RPMI8226 (cell line): ENCODE results near the gene UVSSA.

Source experiments
- DNase-seq: peaks from one replicate; pipeline ENCODE4 v3.0.0-alpha.2; 2015

The UVSSA gene

GRCh38 chr4:1351854-1352566 is 5.0 kb downstream of the UVSSA start:
- DNase-seq, result peak; percentile 86

DNA sequence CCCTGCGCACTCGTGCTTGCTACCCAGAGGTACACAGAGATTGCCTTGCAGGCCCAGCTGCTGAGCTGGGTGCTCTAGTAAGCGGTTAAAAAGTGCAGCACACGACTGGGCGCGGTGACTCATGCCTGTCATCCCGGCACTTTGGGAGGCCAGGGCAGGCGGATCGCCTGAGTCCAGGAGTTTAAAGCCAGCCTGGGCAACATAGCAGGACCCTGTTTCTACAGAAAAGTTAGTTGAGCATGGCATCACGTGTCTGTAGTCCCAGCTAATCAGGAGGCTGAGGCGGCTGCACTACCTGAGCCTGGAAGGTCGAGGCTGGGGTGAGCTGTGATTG is 5.5 kb downstream of the UVSSA start:
- DNase-seq, result no peak

DNA sequence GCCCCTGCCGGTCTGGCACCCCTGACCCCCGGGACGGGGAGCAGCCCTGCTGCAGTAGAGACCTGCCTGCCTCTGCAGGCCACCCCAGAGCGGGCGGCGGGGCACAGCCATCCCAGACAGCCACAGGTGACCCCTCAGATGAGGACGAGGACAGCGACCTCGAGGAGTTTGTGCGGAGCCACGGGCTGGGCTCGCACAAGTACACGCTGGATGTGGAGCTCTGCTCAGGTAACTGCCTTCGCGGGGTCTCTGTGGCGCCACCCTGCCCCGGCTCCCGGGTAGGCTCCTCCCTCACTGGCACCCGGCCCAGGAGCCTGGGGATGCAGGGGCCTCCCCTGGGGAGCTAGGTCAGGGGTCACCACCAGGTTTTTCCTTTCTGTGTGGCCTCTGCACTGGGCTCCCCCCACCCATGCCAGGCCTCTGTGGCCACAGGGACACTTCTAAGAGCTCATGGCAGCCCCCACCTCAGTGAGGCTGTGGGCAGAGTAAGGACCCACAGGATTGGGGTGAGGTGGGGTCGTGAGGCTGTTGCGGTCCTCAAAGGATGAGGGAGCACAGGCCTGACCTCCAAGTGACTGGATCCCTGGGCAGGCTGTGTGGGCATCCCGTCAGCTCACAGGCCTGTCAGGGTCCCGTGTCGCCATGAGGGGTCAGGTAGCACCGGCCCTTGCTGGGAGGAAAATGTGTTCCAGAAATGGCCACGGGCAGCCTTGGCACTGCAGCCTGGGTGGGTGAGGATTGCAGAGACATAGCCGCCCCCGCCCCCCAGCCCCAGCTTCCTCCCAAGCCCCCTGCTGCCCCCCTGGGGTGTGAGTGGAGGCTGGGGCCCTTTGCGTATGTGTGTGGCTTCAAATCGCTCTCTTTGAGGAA is 6.4 kb downstream of the UVSSA start:
- DNase-seq, result no peak

- no peak for DNase-seq
These were observed 7.4 kb downstream of the UVSSA start for GRCh38 chr4:1354136-1354982.

DNA sequence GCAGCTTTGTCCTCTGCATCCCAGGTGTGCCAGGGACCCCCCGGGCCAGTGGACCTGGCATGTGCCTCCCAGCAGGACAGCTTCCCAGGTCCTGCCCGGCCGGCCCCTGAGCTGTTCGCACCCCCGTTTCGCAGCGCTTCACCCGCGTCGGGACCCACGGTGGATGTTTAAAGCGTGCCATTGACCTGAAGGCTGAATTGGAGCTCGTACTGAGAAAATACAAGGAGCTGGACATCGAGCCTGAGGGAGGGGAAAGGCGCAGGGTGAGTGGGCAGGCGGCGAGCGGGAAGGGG is 7.9 kb downstream of the UVSSA start:
- no peak for DNase-seq

DNA sequence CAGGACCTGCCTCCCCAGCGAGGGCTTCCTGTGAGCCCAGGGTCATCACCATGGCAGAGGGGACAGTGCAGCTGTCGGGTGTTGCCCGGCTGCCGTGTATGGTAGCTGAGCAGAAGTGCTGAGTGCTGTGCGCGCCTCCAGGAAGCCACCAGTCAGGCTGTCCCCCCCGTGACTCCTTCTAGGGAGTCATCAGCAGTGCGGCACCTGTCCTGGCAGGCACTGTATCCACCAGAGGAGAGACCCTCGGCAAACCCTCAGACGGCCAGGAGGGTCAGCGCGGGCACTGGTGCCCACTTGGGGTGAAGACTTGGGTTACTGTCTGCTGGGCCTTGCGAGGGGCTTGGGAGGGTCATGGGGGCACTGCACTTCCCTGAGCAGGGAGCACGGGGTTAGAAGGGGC is 8.4 kb downstream of the UVSSA start:
- DNase-seq, result no peak

DNA sequence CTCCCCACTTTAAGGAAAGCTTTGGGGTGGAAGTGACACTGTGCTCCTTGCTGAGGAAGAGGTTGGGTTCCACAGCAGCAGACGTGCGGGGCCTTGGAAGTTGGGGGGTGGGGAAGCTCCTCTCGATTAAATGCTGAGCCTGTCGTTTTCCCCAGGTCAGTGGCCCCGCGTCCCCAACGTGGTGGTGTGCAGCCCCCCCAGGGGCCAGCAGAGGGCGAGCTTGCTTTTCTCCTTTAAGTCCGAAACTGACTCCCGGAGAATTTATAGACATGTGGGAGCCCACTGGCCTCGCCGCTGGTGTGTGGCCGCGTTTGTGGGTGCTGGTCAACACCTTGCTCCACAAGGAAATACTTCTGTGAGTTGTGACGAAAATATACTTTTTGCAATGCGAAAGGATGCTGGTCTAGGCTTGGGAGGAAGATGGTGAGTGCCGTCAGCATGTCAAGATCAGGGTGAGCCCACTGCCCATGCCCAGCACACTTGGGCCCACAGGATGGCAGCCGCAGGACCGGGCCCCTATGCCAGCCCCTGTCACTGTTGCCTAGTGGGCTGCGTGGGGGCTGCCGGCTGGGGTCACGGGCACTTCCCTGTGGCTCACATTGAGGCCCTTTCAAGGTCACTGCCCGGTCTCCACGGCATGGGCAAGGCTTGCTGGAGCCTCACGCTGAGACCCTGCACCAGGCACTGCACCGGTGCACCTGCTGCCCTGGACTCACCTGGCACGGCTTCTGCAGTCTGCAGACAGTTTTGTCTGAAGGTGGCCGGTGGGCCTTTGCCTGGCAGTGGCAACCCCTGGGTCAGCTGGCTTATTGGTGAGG is 9.4 kb downstream of the UVSSA start:
- DNase-seq, result peak; percentile 43

DNA sequence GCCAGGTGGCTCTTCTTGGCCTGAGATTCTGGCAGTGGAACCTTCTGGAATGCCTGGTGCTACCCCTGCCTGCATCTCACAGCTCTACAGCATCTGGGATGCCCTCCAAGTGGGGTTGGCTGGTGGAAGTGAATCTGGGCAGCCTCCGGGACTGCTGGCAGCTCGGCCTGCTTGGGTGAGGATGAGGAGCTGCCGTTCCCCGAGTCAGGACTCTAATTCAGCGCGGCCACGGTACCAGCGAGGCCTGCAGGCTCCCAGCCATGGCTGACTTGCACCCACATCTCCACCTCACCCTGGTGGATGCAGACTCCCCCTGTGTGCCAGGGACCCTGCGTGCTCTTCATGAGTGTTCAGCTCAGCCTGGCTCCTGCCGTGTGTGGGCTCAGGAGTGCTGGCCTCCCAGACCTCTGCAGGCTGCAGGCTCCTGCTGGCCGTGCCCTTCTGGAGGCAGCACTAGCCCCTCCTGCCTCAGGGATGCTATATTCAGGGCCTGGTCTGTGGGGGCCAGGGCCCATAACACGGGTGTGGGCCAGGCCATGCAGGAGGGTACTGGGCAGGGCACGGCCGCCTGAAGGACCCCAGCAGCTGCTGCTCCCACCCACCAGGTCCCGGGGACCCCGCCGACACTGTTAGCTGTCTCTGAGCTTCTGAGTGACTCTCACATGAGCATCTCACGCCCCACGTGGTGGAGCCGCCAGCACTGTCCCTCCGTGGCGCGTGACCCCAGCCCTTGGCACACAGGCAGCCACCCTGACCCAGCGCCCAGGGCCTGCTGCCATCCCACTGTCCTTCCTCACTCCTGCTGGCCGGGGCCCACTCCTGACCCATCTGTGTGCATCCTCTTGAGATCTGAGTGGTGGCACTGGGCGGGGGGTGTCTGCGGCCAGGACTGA is 10.6 kb downstream of the UVSSA start:
- no peak for DNase-seq

- DNase-seq, result no peak
These were observed 11.6 kb downstream of the UVSSA start for GRCh38 chr4:1358421-1359143.

GRCh38 chr4:1359144-1359501 is 12.1 kb downstream of the UVSSA start:
- no peak for DNase-seq

DNA sequence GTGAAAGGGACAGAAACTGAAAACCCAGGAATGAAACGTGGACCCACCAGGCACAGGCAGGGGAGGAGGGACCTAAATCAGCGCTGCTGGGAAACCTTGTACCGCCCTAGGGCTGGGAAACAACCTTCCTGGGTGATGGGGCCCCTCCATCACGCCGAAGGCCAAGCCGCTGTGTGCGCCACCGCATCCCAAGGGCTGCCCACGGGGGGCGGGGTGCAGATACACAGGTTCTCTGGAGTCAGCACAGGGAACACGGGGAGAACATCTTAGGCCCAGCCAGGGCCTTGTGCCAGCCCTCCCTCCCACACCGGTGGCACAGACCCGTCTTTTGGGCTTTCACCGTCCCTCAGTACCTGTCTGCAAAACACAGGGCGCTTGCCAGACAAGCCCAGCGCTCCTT is 13.0 kb downstream of the UVSSA start:
- no peak for DNase-seq

- DNase-seq, result no peak
These were observed 13.6 kb downstream of the UVSSA start for GRCh38 chr4:1360423-1361283.

- DNase-seq, result no peak
These were observed 14.4 kb downstream of the UVSSA start for GRCh38 chr4:1361431-1361830.

- DNase-seq, result no peak
These were observed 15.0 kb downstream of the UVSSA start for GRCh38 chr4:1362046-1362445.

- DNase-seq, result no peak
These were observed 15.5 kb downstream of the UVSSA start for GRCh38 chr4:1362521-1362920.

DNA sequence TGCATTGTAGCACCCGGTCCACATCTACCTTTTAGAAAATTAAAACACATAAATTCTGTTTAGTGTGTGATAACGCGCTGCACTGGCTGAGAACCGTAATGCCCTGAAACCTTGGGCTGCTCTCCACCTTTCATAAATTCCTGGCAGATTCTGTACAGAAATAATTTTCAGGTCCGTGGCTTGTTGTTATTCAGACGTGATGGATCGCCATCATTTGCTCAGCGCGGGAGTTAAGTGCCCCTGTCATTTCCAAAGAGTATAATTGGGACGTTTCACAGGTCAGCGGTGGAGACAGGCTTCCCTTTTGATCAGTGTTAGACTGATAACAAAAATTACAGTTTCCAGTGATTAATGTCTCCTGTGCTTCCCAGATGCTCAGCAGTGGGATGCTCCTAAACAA is 16.5 kb downstream of the UVSSA start:
- no peak for DNase-seq

DNA sequence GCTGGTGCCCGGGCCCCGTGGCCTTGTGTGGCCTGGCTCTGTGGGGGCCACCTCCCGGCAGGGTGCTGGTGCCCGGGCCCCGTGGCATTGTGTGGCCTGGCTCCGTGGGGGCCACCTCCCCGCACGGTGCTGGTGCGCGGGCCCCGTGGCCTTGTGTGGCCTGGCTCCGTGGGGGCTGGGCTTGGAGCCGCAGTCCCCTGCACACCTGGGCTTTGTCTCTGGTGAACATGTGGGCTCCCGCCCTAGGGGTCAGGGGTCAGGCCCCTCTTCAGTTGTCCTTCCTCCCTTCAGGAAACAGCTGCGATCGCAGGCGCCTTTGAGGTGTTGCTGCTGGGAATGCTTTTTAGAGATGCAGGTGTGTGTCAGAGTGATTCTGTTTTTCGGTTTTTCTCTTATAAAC is 17.2 kb downstream of the UVSSA start:
- no peak for DNase-seq

GRCh38 chr4:1364748-1365147 is 17.7 kb downstream of the UVSSA start:
- no peak for DNase-seq

GRCh38 chr4:1365271-1366178 is 18.5 kb downstream of the UVSSA start:
- DNase-seq, result peak; percentile 52
